NCI-H2196 treated with DMSO at 0.1 percent for 48 hours (cell line): Measurements from ENCODE around the gene BAG3.

ENCODE experiments used
- DNase-seq: peaks from one replicate; lab custom pipeline; 2025; ENCODE audit not compliant: unreplicated experiment; lab: John Stamatoyannopoulos, UW

The BAG3 gene

GRCh38 chr10:119665901-119666708 lies 14.9 kb downstream of the BAG3 start:
- DNase-seq: no peak

- DNase-seq: no peak
Observed at GRCh38 chr10:119666709-119667004, 15.5 kb downstream of the BAG3 start.

GRCh38 chr10:119667562-119668328 lies 16.6 kb downstream of the BAG3 start:
- peak; percentile 31 for DNase-seq

GRCh38 chr10:119668461-119668860 lies 17.3 kb downstream of the BAG3 start:
- DNase-seq: no peak

- no peak for DNase-seq
Observed at GRCh38 chr10:119669331-119669730, 18.2 kb downstream of the BAG3 start.

- DNase-seq: no peak
Observed at GRCh38 chr10:119669975-119670640, 18.9 kb downstream of the BAG3 start.

- DNase-seq: no peak
Observed at GRCh38 chr10:119670717-119671116, 19.5 kb downstream of the BAG3 start.

- DNase-seq: no peak
Observed at GRCh38 chr10:119671381-119671780, 20.2 kb downstream of the BAG3 start.

GRCh38 chr10:119672291-119672690 lies 21.1 kb downstream of the BAG3 start:
- no peak for DNase-seq

- no peak for DNase-seq
Observed at GRCh38 chr10:119673271-119673670, 22.1 kb downstream of the BAG3 start.

- no peak for DNase-seq
Observed at GRCh38 chr10:119675483-119676170, 24.4 kb downstream of the BAG3 start.

GRCh38 chr10:119677126-119677525 lies 25.9 kb downstream of the BAG3 start:
- no peak for DNase-seq

GRCh38 chr10:119677904-119678755 lies 26.9 kb downstream of the BAG3 start:
- DNase-seq: no peak

GRCh38 chr10:119679480-119679829 lies 28.3 kb downstream of the BAG3 start:
- DNase-seq: no peak

- DNase-seq: no peak
Observed at GRCh38 chr10:119680050-119680449, 28.9 kb downstream of the BAG3 start.

GRCh38 chr10:119680650-119681081 lies 29.5 kb downstream of the BAG3 start:
- no peak for DNase-seq

- DNase-seq: peak; percentile 12
Observed at GRCh38 chr10:119686465-119687191, 35.4 kb downstream of the BAG3 start.

GRCh38 chr10:119687192-119688032 lies 36.2 kb downstream of the BAG3 start:
- no peak for DNase-seq

GRCh38 chr10:119688033-119688508 lies 36.9 kb downstream of the BAG3 start:
- no peak for DNase-seq
